K562 (cell line): ENCODE data around the gene TRANK1. TPM values are rescaled to one million over a fixed set of nuclear protein-coding genes. Genes with fewer than 3 reads are reported as not detected.

ENCODE experiments used
- BDP1 ChIP-seq: IDR thresholded peaks from 3 replicates; pipeline ENCODE4 v1.6.1; 2011; ENCODE audit not compliant: insufficient read length, insufficient read depth
- FOXM1 ChIP-seq, 2 experiments: fragments of 450-650 bp in 1 of 2; sonication (generic) in 1 of 2; formaldehyde crosslinking in 1 of 2; IDR thresholded peaks; 2 replicates each; pipeline versions ENCODE4 v1.6.1 to v1.9.0; 2017 to 2022; ENCODE audit warnings: low read depth in 2 of 2, mild to moderate bottlenecking in 2 of 2, missing genetic modification reagents in 1 of 2, moderate library complexity in 1 of 2
- GTF3C2 ChIP-seq: IDR thresholded peaks from 3 replicates; pipeline ENCODE4 v1.6.1; 2011; ENCODE audit warnings: borderline replicate concordance, mild to moderate bottlenecking, moderate library complexity; ENCODE audit not compliant: insufficient read length; ENCODE audit errors: extremely low read depth
- PML ChIP-seq: IDR thresholded peaks from 2 replicates; pipeline ENCODE4 v1.6.1; 2012; ENCODE audit warnings: low read length, inconsistent platforms
- PYGO2 ChIP-seq: fragments of 450-650 bp; IDR thresholded peaks from 2 replicates; pipeline ENCODE4 v1.6.1; 2016; ENCODE audit warnings: mild to moderate bottlenecking, missing genetic modification characterization, moderate library complexity, missing compliant biosample characterization
- TAF7 ChIP-seq: fragments of 450-650 bp; IDR thresholded peaks from 2 replicates; pipeline ENCODE4 v1.6.1; 2016; ENCODE audit warnings: missing genetic modification characterization, missing compliant biosample characterization
- U2AF1 ChIP-seq: fragments of 200-400 bp; formaldehyde crosslinking; optimal IDR thresholded peaks from 2 replicates; pipeline ENCODE3; 2017; ENCODE audit warnings: mild to moderate bottlenecking, low read depth, low read length, moderate library complexity
- ZBTB26 ChIP-seq: fragments of 450-650 bp; formaldehyde crosslinking; IDR thresholded peaks from 2 replicates; pipeline ENCODE4 v1.4.0; 2022; ENCODE audit warnings: missing genetic modification characterization
- ZNF232 ChIP-seq: sonication (generic); formaldehyde crosslinking; IDR thresholded peaks from 2 replicates; pipeline ENCODE4 v1.8.0; 2022; ENCODE audit warnings: mild to moderate bottlenecking, missing genetic modification reagents
- polyA plus RNA-seq, 8 experiments: library from polyadenylated mRNA; depleted of rRNA in 4 of 8; stranded (reverse) in 5 of 8; unstranded in 3 of 8; fragments of >200 nt; fragmentation: Nextera tagmentation in 2 of 8; fragmentation: Illumina TruSeq in 1 of 8; extraction: Ambion mirVana in 2 of 8; extraction: Trizol in 1 of 8; gene quantifications; 2 replicates each; pipeline versions ENCODE4 v1.2.1 to v1.2.3, GENCODE V29; 2011 to 2014; ENCODE audit warnings: inconsistent platforms in 1 of 8, missing spikeins in 1 of 8
- total RNA-seq, 7 experiments: library from RNA; depleted of rRNA in 6 of 7; stranded (reverse); fragments of >200 nt in 6 of 7; fragmentation: Illumina TruSeq in 2 of 7; extraction: Trizol in 2 of 7; gene quantifications; 2 replicates each; pipeline versions ENCODE4 v1.2.1 to v1.2.3, GENCODE V29; 2011 to 2021; ENCODE audit warnings: low replicate concordance in 1 of 7
- TF ChIP-seq, protein P1 (sequence below), 2 experiments: fragments of 450-650 bp; IDR thresholded peaks; 2 replicates each; pipeline ENCODE4 v1.6.1; 2018; ENCODE audit warnings: mild to moderate bottlenecking in 2 of 2, low read depth in 1 of 2; ENCODE audit not compliant: partially characterized antibody in 2 of 2
- TF ChIP-seq, protein P2 (sequence below): sonication (generic); formaldehyde crosslinking; IDR thresholded peaks from 2 replicates; pipeline ENCODE4 v1.8.0; 2023; ENCODE audit warnings: missing genetic modification reagents, mild to moderate bottlenecking, borderline replicate concordance

Gene TRANK1
- total and polyA plus RNA-seq, 9 of the 15 experiments (the other 6 are each of a cell fraction or from before 2014, with no cell fraction given): 0.41 to 5.3 (median 2.1) TPM

GRCh38 chr3:36993326-36994283, 48.8 kb upstream of the TRANK1 start, which contains the start of gene MLH1 (continued):
- TF ChIP-seq GTF3C2 (no peak), FOXM1 (IDR thresholded peaks at IDR 0.05; ENCODE audit: low read depth) (peak; percentile 71), FOXM1 (CRISPR knock-in tag; IDR thresholded peaks at IDR 0.05; ENCODE audit: low read depth) (peak; percentile 25), BDP1 (no peak), PYGO2 (tag) (0 out of 2 replicates have a peak, but pooled peaks have one; percentile 27), ZNF232 (CRISPR knock-in tag) (no peak; the same call in 1 of the 2 replicates), ZBTB26 (CRISPR knock-in tag) (no peak), PML (peak; percentile 76), U2AF1 (no peak), TAF7 (tag) (peak; percentile 68)
- TF ChIP-seq, protein P1, sequence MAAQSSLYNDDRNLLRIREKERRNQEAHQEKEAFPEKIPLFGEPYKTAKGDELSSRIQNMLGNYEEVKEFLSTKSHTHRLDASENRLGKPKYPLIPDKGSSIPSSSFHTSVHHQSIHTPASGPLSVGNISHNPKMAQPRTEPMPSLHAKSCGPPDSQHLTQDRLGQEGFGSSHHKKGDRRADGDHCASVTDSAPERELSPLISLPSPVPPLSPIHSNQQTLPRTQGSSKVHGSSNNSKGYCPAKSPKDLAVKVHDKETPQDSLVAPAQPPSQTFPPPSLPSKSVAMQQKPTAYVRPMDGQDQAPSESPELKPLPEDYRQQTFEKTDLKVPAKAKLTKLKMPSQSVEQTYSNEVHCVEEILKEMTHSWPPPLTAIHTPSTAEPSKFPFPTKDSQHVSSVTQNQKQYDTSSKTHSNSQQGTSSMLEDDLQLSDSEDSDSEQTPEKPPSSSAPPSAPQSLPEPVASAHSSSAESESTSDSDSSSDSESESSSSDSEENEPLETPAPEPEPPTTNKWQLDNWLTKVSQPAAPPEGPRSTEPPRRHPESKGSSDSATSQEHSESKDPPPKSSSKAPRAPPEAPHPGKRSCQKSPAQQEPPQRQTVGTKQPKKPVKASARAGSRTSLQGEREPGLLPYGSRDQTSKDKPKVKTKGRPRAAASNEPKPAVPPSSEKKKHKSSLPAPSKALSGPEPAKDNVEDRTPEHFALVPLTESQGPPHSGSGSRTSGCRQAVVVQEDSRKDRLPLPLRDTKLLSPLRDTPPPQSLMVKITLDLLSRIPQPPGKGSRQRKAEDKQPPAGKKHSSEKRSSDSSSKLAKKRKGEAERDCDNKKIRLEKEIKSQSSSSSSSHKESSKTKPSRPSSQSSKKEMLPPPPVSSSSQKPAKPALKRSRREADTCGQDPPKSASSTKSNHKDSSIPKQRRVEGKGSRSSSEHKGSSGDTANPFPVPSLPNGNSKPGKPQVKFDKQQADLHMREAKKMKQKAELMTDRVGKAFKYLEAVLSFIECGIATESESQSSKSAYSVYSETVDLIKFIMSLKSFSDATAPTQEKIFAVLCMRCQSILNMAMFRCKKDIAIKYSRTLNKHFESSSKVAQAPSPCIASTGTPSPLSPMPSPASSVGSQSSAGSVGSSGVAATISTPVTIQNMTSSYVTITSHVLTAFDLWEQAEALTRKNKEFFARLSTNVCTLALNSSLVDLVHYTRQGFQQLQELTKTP (IDR thresholded peaks at IDR 0.05; ENCODE audit: low read depth in 1 of 2, partially characterized antibody in 2 of 2): no peak
- TF ChIP-seq, protein P2, sequence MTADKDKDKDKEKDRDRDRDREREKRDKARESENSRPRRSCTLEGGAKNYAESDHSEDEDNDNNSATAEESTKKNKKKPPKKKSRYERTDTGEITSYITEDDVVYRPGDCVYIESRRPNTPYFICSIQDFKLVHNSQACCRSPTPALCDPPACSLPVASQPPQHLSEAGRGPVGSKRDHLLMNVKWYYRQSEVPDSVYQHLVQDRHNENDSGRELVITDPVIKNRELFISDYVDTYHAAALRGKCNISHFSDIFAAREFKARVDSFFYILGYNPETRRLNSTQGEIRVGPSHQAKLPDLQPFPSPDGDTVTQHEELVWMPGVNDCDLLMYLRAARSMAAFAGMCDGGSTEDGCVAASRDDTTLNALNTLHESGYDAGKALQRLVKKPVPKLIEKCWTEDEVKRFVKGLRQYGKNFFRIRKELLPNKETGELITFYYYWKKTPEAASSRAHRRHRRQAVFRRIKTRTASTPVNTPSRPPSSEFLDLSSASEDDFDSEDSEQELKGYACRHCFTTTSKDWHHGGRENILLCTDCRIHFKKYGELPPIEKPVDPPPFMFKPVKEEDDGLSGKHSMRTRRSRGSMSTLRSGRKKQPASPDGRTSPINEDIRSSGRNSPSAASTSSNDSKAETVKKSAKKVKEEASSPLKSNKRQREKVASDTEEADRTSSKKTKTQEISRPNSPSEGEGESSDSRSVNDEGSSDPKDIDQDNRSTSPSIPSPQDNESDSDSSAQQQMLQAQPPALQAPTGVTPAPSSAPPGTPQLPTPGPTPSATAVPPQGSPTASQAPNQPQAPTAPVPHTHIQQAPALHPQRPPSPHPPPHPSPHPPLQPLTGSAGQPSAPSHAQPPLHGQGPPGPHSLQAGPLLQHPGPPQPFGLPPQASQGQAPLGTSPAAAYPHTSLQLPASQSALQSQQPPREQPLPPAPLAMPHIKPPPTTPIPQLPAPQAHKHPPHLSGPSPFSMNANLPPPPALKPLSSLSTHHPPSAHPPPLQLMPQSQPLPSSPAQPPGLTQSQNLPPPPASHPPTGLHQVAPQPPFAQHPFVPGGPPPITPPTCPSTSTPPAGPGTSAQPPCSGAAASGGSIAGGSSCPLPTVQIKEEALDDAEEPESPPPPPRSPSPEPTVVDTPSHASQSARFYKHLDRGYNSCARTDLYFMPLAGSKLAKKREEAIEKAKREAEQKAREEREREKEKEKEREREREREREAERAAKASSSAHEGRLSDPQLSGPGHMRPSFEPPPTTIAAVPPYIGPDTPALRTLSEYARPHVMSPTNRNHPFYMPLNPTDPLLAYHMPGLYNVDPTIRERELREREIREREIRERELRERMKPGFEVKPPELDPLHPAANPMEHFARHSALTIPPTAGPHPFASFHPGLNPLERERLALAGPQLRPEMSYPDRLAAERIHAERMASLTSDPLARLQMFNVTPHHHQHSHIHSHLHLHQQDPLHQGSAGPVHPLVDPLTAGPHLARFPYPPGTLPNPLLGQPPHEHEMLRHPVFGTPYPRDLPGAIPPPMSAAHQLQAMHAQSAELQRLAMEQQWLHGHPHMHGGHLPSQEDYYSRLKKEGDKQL: no peak
